Germinal center (tissue), 1 donor: Measurements from ENCODE around the gene PTPRD.

Experiments used
- DNase-seq: peaks from one replicate; pipeline ENCODE4 v3.0.0; 2012; ENCODE audit warnings: mixed read lengths, low spot score

The PTPRD gene

GRCh38 chr9:10052916-10053315 is 559.9 kb downstream of the PTPRD start:
- DNase-seq = no peak

- no peak for DNase-seq
These were observed 560.6 kb downstream of the PTPRD start for GRCh38 chr9:10052181-10052580.

- no peak for DNase-seq
These were observed 562.8 kb downstream of the PTPRD start for GRCh38 chr9:10050016-10050415.

- DNase-seq = no peak
These were observed 563.8 kb downstream of the PTPRD start for GRCh38 chr9:10048994-10049393.

- DNase-seq = no peak
These were observed 567.2 kb downstream of the PTPRD start for GRCh38 chr9:10045598-10045997.

- DNase-seq = no peak
These were observed 571.0 kb downstream of the PTPRD start for GRCh38 chr9:10041726-10042229.

GRCh38 chr9:10036095-10036494 is 576.7 kb downstream of the PTPRD start:
- no peak for DNase-seq

- no peak for DNase-seq
These were observed 580.6 kb downstream of the PTPRD start for GRCh38 chr9:10032166-10032565.

- DNase-seq = no peak
These were observed 586.3 kb downstream of the PTPRD start for GRCh38 chr9:10026443-10026984.

GRCh38 chr9:10015755-10016154 is 597.0 kb downstream of the PTPRD start:
- DNase-seq = no peak

GRCh38 chr9:10014889-10015288 is 597.9 kb downstream of the PTPRD start:
- no peak for DNase-seq

- no peak for DNase-seq
These were observed 603.4 kb downstream of the PTPRD start for GRCh38 chr9:10009401-10009800.

- DNase-seq = no peak
These were observed 604.6 kb downstream of the PTPRD start for GRCh38 chr9:10008101-10008799.

- no peak for DNase-seq
These were observed 605.4 kb downstream of the PTPRD start for GRCh38 chr9:10007356-10007755.

- no peak for DNase-seq
These were observed 607.6 kb downstream of the PTPRD start for GRCh38 chr9:10005206-10005605.

- no peak for DNase-seq
These were observed 609.8 kb downstream of the PTPRD start for GRCh38 chr9:10003047-10003446.

GRCh38 chr9:10000669-10001068 is 612.1 kb downstream of the PTPRD start:
- no peak for DNase-seq

- no peak for DNase-seq
These were observed 614.1 kb downstream of the PTPRD start for GRCh38 chr9:9998491-9999287.

- no peak for DNase-seq
These were observed 615.2 kb downstream of the PTPRD start for GRCh38 chr9:9997585-9997984.

- DNase-seq = no peak
These were observed 616.5 kb downstream of the PTPRD start for GRCh38 chr9:9996259-9996658.

- no peak for DNase-seq
These were observed 619.9 kb downstream of the PTPRD start for GRCh38 chr9:9992936-9993335.

- DNase-seq = no peak
These were observed 639.7 kb downstream of the PTPRD start for GRCh38 chr9:9973062-9973461.

- no peak for DNase-seq
These were observed 642.3 kb downstream of the PTPRD start for GRCh38 chr9:9970514-9970913.
